Epidermal melanocyte (primary cell): ENCODE measurements around the gene TRIM52.
"Not testable (repeated sequence)": the region's sequence is repeated elsewhere in the genome, so short reads cannot be mapped to it uniquely, and the experiment has no call there.

Experiments used
- DNase-seq: peaks from one replicate; pipeline ENCODE4 v3.0.0; 2011; ENCODE audit warnings: low spot score; ENCODE audit not compliant: insufficient read length

Gene TRIM52

GRCh38 chr5:181260720-181261319 is at the start of gene TRIM52:
TSS of gene TRIM52 (minus strand) at chr5:181261143. CDS start at chr5:181260813, 330 bp downstream.
- peak; percentile 66 for DNase-seq

- not testable (repeated sequence) for DNase-seq
Observed at GRCh38 chr5:181287331-181287730, 26.4 kb upstream of the TRIM52 start.

- DNase-seq: not testable (repeated sequence)
Observed at GRCh38 chr5:181285962-181286705, 25.2 kb upstream of the TRIM52 start.

DNA sequence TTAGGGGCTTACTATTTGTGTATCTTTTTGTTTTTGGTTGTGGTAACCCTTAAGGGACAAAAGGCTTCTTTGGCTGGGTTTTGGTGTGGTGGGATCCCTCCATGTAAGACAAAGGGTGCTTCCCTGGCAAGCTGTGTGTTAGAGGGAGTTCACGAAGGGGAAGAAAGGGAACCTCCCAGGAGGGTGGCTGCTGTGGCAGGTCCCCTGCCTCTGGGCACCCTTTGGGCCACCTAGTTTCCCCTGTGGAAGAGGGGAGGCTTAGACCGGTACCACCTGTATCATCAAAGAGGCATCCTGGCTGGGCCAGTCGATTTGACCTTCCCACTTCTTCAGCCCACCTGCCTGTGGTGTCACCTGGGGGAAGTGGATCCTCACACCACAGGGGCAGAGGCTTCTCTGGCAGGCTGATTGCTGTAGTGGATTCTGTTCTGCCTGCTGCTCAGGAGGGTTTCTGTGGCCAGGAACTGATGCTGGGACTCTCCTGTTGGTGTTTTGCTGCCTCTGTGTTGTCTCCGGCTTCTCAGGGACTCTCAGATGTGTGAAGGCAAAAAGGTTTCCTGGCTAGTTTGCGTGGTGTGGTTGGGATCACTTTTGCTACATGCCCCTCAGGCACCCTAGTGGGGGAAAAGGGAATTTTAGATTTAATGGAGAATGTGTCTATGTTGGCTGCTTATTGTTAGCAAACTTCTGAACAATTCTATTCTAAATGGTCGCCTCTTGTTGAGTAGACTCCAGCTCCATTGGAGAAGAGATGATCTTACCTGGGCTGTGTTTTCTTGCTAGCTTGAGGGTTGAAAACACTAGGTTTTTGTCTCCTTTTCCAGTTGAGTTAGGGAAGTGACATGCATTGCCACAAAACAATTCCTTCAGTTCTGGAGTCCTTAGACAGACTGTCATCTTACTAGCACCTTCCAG is 23.2 kb upstream of the TRIM52 start:
- DNase-seq: not testable (repeated sequence)

DNA sequence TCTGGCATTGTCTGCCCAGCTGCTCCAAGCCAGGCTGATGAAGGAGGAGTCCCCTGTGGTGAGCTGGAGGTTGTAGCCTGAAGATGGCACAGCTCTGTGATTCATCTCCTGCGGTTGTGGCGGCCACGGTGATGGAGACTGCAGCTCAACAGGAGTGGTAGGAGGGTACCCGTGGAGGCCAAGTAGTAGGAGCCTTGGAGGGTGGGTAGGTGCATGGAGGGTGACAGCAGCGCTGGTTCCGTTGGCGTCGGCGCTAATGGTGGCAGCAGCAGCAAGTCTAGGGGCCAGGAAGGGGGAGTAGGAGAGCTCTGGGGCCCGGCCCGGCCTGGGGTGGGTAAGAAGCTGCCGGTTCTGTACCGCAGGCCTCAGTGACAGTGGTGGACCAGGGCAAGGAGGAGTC is 22.4 kb upstream of the TRIM52 start:
- DNase-seq: no peak

GRCh38 chr5:181282874-181283273 is 21.9 kb upstream of the TRIM52 start:
- no peak for DNase-seq

DNA sequence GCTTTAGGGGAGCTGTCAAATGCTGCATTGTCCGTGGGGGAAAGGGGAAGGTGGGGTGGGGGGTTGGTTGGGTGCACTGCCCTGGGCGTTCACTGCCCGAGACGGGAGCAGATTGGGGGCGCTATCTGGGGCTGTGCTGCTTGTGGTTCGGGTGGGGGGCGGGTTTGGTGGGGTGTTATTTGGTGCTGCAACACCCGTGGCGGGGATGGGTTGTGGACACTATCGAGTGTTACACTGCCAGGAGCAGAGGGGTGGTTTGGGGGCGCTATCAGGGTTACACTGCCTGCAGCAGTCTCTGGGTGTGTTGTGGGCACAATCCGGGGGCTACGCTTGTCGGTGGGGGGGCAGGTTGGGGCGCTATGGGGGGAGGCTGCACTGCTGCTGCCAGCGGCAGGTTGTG is 21.5 kb upstream of the TRIM52 start:
- not testable (repeated sequence) for DNase-seq

- DNase-seq: no peak
Observed at GRCh38 chr5:181281984-181282316, 21.0 kb upstream of the TRIM52 start.

DNA sequence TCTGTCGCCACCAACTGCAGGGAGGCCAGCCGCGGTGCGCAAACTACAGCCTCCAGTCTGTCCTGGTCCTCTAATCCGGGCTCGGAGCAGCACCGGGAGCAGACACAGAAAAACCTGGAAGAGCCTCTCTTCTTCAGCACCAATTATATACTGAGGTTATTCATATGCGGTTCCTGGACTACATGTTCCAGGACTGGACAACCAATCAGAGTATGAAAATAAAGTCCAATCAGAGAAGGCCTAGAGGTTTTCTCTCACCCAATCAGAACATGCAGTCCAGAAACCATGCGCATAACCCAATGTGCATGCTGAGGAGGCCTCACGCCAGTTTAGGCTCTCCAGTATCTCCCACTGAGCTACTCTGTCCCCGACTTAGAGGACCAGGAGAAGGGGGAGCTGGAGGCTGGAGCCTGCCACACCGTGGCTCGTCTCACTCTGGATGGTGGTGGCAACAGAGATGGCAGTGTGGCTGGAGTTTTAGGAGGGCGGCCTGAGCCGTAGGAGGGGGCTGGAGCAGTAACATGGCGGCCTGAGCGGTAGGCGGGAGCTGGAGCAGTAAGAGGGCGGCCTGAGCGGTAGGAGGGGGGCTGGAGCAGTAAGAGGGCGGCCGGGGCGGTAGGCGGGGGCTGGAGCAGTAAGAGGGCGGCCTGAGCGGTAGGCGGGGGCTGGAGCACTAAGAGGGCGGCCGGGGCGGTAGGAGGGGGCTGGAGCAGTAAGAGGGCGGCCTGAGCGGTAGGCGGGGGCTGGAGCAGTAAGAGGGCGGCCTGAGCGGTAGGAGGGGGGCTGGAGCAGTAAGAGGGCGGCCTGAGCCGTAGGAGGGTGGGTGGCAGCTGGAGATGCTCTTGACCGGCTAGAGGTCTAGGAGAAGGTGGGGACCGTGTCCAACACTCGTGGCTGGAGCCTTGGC is 20.4 kb upstream of the TRIM52 start:
- no peak for DNase-seq

DNA sequence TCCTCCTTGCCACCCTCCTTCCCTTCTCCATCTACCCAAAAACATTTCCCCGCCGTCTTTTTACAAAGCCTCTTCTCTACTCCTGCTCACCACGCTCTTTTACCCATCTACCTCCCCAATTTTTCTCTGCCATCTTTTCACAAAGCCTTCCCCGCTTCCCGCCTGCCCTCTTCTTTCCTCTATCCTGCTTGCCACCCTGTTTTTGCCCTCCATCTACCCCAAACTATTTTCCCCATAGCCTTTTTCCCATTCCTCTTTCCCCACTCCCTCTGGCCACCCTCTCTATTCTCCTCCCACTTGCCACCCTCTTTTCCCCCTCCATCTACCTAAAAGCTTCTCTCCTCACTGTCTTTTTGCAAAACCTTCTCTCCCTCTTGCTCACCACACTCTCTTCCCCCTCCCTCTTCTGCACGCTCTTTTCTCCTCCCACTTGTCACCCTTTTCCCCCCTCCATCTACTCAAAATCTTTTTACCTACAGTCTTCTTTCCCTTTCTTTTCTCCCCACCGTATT is 19.4 kb upstream of the TRIM52 start:
- no peak for DNase-seq

GRCh38 chr5:181273433-181273744 is 12.4 kb upstream of the TRIM52 start:
- DNase-seq: not testable (repeated sequence)

DNA sequence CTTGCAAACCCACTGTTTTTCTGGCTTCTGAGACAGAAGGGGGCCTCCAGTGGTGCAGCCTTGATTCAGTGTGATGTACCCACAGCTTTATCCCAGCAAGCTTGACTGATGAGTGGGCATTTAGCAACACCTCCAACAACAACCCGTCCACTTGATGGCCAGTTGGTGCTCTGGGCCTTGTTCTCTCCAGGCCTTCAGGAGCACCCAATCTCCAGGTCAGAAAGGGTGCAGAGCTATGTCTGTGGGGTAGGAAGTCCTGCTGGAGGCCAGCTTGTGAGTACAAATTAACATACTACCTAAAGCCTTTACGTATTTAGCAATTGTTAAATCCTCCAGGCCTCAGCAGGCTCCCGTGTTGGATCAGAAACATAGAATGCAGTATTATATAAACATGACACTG is 10.1 kb upstream of the TRIM52 start:
- no peak for DNase-seq

DNA sequence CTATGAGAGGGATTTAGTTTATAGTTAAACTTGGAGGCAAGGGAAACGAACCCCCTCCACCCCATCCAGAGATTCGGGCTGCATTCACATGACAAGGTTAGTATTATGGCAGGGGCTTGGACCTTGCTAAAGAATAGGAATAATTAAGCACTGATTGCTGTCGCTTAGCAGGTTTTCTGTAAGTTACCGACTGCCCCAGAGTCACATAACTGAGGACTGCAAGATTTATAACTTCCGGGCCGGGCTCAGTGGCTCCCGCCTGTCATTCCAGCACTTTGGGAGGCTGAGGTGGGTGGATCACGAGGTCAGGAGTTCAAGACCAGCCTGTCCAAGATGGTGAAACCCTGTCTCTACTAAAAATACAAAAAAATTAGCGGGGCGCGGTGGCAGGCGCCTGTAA is 7.0 kb upstream of the TRIM52 start:
- not testable (repeated sequence) for DNase-seq

DNA sequence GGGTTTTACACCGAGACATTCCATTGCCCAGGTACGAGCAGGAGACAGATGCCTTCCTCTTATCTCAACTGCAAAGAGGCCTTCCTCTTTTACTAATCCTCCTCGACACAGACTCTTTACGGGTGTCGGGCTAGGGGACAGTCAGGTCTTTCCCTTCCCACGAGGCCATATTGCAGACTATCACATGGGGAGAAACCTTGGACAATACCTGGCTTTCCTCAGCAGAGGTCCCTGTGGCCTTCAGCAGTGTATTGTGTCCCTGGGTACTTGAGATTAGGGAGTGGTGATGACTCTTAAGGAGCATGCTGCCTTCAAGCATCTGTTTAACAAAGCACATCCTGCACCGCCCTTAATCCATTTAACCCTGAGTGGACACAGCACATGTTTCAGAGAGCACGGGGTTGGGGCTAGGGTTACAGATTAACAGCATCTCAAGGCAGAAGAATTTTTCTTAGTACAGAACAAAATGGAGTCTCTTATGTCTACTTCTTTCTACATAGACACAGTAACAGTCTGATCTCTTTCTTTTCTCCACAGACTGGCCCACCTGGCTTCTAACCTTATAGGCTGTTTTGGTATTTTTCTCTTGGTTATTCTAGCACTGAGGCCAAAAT is 6.5 kb upstream of the TRIM52 start:
- not testable (repeated sequence) for DNase-seq

- no peak for DNase-seq
Observed at GRCh38 chr5:181265092-181265671, 4.2 kb upstream of the TRIM52 start.

GRCh38 chr5:181263633-181264032 is 2.7 kb upstream of the TRIM52 start:
- no peak for DNase-seq

- no peak for DNase-seq
Observed at GRCh38 chr5:181261320-181262049, 542 bp upstream of the TRIM52 start.

DNA sequence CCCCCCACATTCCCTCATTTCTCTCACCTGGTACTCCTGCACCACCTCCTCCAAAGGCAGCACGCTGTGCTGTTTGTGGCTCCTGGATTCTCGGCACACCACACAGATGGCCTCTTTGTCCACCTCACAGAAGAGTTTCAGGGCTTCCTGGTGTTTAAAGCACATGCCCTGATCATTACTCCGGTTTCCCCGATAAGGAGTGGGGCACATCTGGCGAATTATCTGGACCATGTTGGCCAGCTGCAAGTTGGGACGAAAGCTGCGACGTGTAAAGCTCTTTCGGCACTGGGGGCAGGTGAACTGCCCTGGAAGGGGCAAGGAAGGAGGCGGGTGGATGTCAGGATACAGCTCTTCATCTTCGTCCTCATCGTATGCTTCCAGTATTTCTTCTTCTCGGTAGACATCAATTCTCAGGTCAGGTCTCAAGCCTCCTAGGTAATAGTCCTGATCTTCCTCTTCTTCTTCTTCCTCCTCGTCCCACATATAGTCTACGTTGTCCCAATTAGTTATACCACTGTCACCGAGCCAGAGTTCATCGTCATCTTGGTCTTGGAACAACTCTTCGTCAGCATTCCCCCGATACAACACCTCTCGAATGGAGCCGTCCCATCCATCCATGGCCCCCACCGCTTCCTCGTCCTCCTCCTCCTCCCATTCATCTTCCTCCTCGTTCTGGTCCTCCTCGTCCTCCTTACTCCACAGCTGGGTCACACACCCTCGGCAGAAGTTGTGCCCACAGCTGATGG is 796 bp downstream of the TRIM52 start:
- DNase-seq: no peak

DNA sequence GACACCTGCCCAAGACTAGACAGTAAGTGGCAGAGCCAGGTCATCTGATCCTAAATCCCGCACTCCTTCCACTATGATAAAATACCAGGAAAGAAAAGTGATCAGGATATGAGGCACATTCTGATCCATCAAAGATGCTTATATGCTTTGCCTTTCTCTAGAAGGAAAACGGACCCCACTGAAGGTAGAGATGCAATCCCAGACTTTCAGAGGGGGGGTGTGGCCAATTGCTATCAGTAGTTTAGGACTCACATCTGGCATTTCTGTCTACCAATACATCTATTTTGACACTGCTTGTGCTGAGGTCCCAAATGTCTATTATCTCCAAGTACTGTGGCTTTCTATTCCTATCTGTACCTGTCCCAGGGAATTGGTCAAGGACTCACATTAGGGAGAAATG is 1.7 kb downstream of the TRIM52 start:
- DNase-seq: no peak
